NAMALWA (cell line): ENCODE measurements around the gene CDH13.
"Not testable (repeated sequence)": the region's sequence is repeated elsewhere in the genome, so short reads cannot be mapped to it uniquely, and the experiment has no call there.

Experiments
- DNase-seq: peaks from one replicate; pipeline ENCODE4 v3.0.0-alpha.2; 2015; ENCODE audit warnings: low spot score

CDH13 gene

GRCh38 chr16:82891918-82892317 lies 265.1 kb downstream of the CDH13 start:
- no peak for DNase-seq

DNA sequence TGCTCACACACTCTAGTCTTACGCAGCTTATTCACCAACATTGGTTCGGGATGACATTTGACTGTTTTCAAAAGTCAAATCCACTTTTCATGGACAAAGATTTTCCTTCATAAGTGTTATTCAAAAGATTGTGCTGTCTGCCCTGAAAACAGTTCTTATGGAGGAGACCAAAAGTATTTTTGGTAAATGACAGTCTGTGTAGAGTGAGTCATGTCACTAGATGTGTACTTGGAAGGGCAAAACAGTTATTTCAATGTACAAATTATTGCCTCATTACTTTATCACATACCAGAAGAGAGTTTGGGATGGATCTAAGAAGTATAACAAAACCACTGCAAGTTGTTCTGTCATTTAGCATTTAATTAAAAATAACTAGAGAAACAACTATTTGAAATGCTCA lies 265.6 kb downstream of the CDH13 start:
- DNase-seq, result no peak

- no peak for DNase-seq
Observed at GRCh38 chr16:82895843-82896242, 269.1 kb downstream of the CDH13 start.

DNA sequence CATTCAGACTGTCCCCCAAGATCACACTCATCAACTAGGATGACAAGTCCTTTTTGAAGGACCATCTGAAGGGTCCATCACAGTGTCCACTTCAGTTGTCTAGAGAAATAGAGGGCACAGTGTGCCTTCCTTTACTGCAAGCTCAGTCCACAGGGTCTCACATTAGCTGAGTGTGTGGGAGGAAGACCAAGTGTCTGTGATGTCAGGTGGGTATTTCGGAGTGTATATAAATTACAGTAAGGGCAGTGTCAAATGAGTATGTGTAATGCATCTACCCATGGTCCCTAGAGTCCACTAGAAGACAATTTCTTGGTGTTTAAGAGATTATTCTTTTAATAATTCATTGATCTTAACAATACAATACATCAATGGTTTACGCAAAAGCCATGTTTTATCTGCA lies 272.2 kb downstream of the CDH13 start:
- DNase-seq, result no peak

GRCh38 chr16:82899731-82900450 lies 273.1 kb downstream of the CDH13 start:
- DNase-seq, result no peak

DNA sequence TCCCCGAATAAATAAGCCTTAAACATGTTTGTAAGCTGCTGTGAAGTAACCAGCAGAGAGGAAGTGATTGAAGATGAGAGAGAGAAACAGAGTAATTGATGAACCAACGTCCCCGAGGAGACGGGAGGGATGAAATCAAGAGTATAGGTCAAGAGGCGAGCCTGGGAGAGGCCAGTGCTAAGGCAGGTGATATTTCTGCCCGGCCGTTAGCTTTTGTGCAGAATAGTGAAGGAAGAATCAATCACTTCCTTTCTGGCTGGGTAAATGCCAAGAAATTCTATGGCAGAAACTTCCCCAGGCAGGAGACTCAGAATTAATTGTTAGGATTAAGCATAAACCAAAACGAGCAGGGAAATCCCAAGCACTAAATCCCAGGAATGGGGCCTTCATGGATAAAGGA lies 273.8 kb downstream of the CDH13 start:
- no peak for DNase-seq

DNA sequence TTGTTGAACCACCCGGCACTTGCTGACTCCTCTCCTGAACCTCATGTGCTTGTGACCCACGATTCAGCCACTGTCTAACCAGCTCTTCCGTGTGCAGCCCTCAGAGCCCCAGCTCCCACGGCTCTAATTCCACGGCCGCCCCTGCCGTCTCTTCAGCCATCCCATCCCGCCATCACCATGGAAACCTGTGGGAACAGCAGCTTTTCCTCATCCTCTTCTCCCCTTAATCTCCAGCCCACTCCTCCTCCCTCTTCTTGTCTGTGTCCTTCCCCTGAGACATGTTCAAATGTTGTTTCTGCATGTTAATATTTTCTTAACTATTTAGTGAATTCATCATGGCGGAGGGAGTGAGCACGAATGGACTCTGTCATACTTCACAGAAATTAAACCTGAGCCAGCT lies 285.2 kb downstream of the CDH13 start:
- DNase-seq, result no peak

- no peak for DNase-seq
Observed at GRCh38 chr16:82915139-82915824, 288.5 kb downstream of the CDH13 start.

GRCh38 chr16:82917886-82918595 lies 291.3 kb downstream of the CDH13 start:
- DNase-seq, result no peak

DNA sequence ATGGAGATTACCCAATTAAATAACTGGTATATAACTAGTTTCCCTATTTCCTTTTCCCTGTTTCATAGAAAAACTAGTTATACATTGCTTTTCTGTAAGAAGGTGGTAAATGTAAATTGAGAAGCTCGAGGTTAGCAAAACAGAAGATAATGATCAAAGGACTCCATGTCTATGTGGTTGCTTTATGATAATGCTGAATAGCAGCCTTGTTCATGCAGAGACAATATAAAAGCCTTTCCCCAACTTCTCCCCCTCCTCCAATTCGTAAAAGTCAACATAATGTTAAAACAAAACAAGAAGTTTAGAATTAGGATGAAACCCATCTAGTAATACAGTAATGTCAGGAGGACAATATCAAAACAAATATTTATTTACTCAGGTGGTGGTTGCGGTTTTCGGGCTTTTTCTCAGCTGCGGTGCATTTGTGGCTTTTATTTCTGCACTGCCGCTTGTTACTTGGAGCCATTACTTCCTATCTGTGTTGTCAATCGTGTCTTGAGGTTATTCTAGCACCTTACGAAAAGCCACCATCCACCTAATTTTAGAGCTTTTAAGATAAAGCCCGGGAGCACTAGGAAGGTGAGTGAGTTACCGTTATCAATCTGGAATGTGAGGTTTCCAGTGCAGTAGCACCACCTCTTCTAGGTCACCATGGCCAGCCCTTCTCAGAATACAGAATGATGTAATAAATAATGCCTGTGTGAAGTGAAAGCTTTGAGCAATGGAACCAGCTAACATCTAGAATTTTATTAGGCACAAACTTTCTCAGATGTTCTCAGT lies 297.5 kb downstream of the CDH13 start:
- DNase-seq, result no peak

- no peak for DNase-seq
Observed at GRCh38 chr16:82926500-82926899, 299.7 kb downstream of the CDH13 start.

DNA sequence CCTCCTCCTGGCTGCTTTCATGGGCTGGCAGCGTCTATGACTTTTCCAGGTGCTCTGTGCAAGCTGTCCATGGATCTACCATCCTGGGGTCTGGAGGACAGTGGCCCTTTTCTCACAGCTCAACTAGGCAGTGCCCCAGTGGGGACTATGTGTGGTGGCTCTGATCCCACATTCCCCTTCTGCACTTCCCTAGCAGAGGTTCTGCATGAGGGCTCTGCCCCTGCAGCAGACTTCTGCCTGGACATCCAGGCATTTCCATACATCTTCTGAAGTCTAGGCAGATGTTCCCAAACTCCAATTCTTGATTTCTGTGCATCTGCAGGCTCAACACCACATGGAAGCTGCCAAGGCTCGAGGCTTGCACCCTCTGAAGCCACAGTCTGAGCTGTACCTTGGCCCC lies 307.2 kb downstream of the CDH13 start:
- not testable (repeated sequence) for DNase-seq

DNA sequence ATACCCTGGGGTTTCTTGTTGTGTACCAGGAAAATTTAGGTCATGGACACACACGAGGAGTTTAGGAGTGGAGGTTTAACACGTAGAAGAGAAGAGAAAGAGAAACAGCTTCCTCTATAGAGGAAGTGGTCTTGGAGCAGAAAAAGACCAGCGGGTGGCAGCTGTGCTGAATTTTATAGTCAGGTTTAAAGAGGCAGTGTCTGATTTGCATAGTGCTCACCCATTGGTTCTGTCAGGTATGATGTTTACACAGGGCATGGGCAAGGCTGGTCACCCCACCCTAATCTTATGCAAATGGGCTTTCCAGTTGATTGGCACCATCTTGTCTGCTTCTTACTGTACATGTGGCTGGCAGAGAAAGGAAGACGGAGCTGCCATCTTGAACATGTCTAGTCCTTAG lies 309.0 kb downstream of the CDH13 start:
- DNase-seq, result peak; percentile 78

GRCh38 chr16:82936941-82937551 lies 310.3 kb downstream of the CDH13 start:
- DNase-seq, result no peak

DNA sequence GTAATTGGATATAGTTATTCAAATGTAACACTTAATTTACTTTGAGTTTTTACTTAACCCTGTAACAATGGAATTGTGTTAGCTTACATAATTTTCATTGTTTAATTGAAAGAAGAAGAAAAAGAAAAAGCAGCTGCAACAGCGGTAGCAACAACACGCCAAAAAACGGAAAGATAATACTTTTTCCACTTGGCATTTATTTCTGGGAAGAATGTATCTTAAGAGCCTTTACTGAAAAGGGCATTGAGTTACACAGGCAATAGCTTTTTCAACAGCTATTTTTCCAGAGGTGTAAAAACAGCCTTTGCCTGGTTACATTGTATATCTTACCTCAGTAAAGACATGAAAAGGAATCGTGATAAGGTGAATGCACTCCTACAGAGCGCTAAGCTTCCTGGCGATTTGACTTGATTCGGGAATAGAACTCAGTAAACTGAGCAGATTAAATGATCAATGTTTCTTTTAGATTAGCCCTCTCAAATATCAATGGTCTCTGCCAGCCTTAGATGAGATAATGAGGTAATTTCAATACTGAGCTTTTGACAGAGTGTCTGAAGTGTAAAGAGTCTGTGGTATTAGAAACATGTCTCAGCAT lies 311.3 kb downstream of the CDH13 start:
- no peak for DNase-seq

GRCh38 chr16:82943371-82943770 lies 316.6 kb downstream of the CDH13 start:
- no peak for DNase-seq

GRCh38 chr16:82945420-82946101 lies 318.8 kb downstream of the CDH13 start:
- no peak for DNase-seq

DNA sequence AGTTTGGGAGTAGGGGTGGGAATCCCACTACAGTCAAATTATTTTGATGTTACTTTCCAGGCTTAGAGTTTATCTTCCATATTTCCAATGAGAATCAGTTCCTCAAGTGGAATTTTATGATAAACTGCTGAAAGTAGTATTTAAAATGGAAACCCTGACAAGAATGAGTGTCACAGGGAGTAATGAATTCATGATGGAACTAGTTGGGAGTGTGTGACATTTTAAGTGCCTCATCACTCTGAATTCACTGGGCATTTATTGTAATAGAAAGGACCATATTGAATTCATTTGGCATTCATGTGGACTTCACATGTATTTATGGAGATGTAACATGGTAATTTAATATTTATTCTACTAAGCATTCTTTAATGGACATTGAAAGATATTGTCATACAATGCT lies 320.9 kb downstream of the CDH13 start:
- DNase-seq, result no peak

- DNase-seq, result no peak
Observed at GRCh38 chr16:82949016-82949415, 322.2 kb downstream of the CDH13 start.

DNA sequence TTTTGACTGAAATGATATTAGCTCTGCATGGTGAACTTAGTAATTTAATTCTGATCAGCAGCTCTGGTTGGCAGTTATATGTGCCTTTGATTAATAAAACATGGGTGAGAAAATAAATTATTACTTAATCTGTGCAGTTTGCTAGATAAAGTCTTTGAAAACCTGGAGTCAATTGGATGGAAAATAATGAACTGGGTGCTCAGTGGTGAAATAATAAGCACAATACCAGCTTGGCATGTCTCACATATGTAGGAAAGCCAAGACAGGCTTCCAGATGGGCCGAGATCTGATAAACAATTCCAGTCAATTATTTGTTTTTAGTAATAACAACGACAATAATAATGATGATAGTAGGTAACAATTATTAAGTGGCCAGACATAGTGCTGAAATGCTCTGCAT lies 326.7 kb downstream of the CDH13 start:
- DNase-seq, result no peak
